Osteocyte (in vitro differentiated cells): ENCODE results near the gene CDH12. TPM values are rescaled to one million over a fixed set of nuclear protein-coding genes. Genes with fewer than 3 reads are reported as not detected.

ENCODE experiments used
- DNase-seq: peaks from one replicate; pipeline ENCODE4 v3.0.0; 2021; ENCODE audit warnings: mixed read lengths; ENCODE audit not compliant: unreplicated experiment; ENCODE audit errors: extremely low spot score
- H3K27ac Mint-ChIP-seq: one replicate; pipeline ENCODE4 v1.8.0; 2021; ENCODE audit warnings: mild to moderate bottlenecking, mixed read lengths; ENCODE audit not compliant: unreplicated experiment
- H3K27me3 Mint-ChIP-seq: one replicate; pipeline ENCODE4 v1.8.0; 2021; ENCODE audit warnings: mixed read lengths; ENCODE audit not compliant: unreplicated experiment
- H3K36me3 Mint-ChIP-seq: one replicate; pipeline ENCODE4 v1.8.0; 2021; ENCODE audit warnings: mixed read lengths; ENCODE audit not compliant: unreplicated experiment
- H3K4me1 Mint-ChIP-seq: one replicate; pipeline ENCODE4 v1.8.0; 2021; ENCODE audit warnings: mixed read lengths; ENCODE audit not compliant: unreplicated experiment
- H3K4me3 Mint-ChIP-seq: one replicate; pipeline ENCODE4 v1.8.0; 2021; ENCODE audit warnings: mild to moderate bottlenecking, moderate library complexity, mixed read lengths; ENCODE audit not compliant: unreplicated experiment
- H3K9me3 Mint-ChIP-seq: one replicate; pipeline ENCODE4 v1.8.0; 2021; ENCODE audit warnings: mixed read lengths; ENCODE audit not compliant: unreplicated experiment
- CTCF ChIP-seq: fragments of 200-600 bp; sonication (generic); IDR thresholded peaks from 2 replicates; pipeline ENCODE4 v1.5.0; 2021; ENCODE audit warnings: antibody characterized with exemption, mild to moderate bottlenecking, moderate library complexity
- total RNA-seq: library from RNA; stranded (reverse); gene quantifications from 2 replicates; pipeline ENCODE4 v1.2.1, GENCODE V29; 2021

CDH12 gene
- total RNA-seq, 1 donor from 2014 or later: not detected

GRCh38 chr5:21820527-21820926 lies 1032.6 kb downstream of the CDH12 start:
- no peak for TF ChIP-seq CTCF
- no peak for DNase-seq
- H3K4me1 Mint-ChIP-seq: peaks cover 2% of the 10 kb centered on the region
- H3K27ac Mint-ChIP-seq: no peak overlapping the region
- H3K27me3 Mint-ChIP-seq: peaks cover 34% of the 10 kb centered on the region
- H3K9me3 Mint-ChIP-seq: no peaks in the 10 kb centered on the region
- no peak overlapping the region for H3K4me3 Mint-ChIP-seq
- no peaks in the 10 kb centered on the region for H3K36me3 Mint-ChIP-seq

- H3K4me3 Mint-ChIP-seq: no peak overlapping the region
- no peaks in the 10 kb centered on the region for H3K9me3 Mint-ChIP-seq
- no peak for DNase-seq
- H3K27ac Mint-ChIP-seq: no peak overlapping the region
- H3K4me1 Mint-ChIP-seq: peaks cover 2% of the 10 kb centered on the region
- H3K36me3 Mint-ChIP-seq: no peaks in the 10 kb centered on the region
- peaks cover 28% of the 10 kb centered on the region for H3K27me3 Mint-ChIP-seq
- TF ChIP-seq CTCF: no peak
Observed at GRCh38 chr5:21818370-21818720, 1034.8 kb downstream of the CDH12 start.

- peak overlapping the region; percentile 30 for H3K4me3 Mint-ChIP-seq
- no peaks in the 10 kb centered on the region for H3K9me3 Mint-ChIP-seq
- peak; percentile 45 for TF ChIP-seq CTCF
- H3K27me3 Mint-ChIP-seq: peaks cover 23% of the 10 kb centered on the region
- peaks cover 2% of the 10 kb centered on the region for H3K4me1 Mint-ChIP-seq
- H3K36me3 Mint-ChIP-seq: no peaks in the 10 kb centered on the region
- H3K27ac Mint-ChIP-seq: no peak overlapping the region
- DNase-seq: no peak
Observed at GRCh38 chr5:21817668-21818369, 1035.3 kb downstream of the CDH12 start.

- no peaks in the 10 kb centered on the region for H3K9me3 Mint-ChIP-seq
- H3K4me1 Mint-ChIP-seq: peaks cover 8% of the 10 kb centered on the region
- peaks cover 12% of the 10 kb centered on the region for H3K27me3 Mint-ChIP-seq
- no peak overlapping the region for H3K4me3 Mint-ChIP-seq
- H3K27ac Mint-ChIP-seq: no peak overlapping the region
- no peaks in the 10 kb centered on the region for H3K36me3 Mint-ChIP-seq
- no peak for DNase-seq
- peak; percentile 59 for TF ChIP-seq CTCF
Observed at GRCh38 chr5:21810737-21811316, 1042.3 kb downstream of the CDH12 start.

- no peak for DNase-seq
- Mint-ChIP-seq H3K27me3 (peaks cover 8% of the 10 kb centered on the region), H3K9me3 (no peaks in the 10 kb centered on the region), H3K4me1 (peaks cover 8% of the 10 kb centered on the region), H3K27ac (no peak overlapping the region), H3K4me3 (no peak overlapping the region), H3K36me3 (no peaks in the 10 kb centered on the region)
- TF ChIP-seq CTCF: no peak
Observed at GRCh38 chr5:21809611-21810010, 1043.5 kb downstream of the CDH12 start.
